ENCODE measurements around the gene CHRNA9.

Gene CHRNA9

GRCh38 chr4:40337523-40337922 lies 2.4 kb downstream of the CHRNA9 start:
- Mint-ChIP-seq H3K27ac (no peak overlapping the region), H3K36me3 (peaks cover 2% of the 10 kb centered on the region), H3K4me3 (no peak overlapping the region), H3K27me3 (peaks cover 9% of the 10 kb centered on the region), H3K9me3 (peaks cover 3% of the 10 kb centered on the region), H3K4me1 (no peaks in the 10 kb centered on the region)
- ATAC-seq (ENCODE audit: low read depth) (no peak), DNase-seq (ENCODE audit: low spot score in 2 of 2) (no peak)

- Mint-ChIP-seq H3K27me3 (peaks cover 11% of the 10 kb centered on the region), H3K36me3 (peaks cover 4% of the 10 kb centered on the region), H3K4me1 (no peaks in the 10 kb centered on the region), H3K4me3 (no peak overlapping the region), H3K9me3 (peaks cover 5% of the 10 kb centered on the region), H3K27ac (no peak overlapping the region)
- no peak for DNase-seq (ENCODE audit: low spot score in 2 of 2)
- ATAC-seq (ENCODE audit: low read depth) = no peak
Measured at GRCh38 chr4:40340030-40340429, 4.9 kb downstream of the CHRNA9 start.

GRCh38 chr4:40347472-40347871 lies 12.3 kb downstream of the CHRNA9 start:
- Mint-ChIP-seq H3K4me3 (no peak overlapping the region), H3K27ac (no peak overlapping the region), H3K9me3 (peaks cover 4% of the 10 kb centered on the region), H3K36me3 (peaks cover 3% of the 10 kb centered on the region), H3K4me1 (no peaks in the 10 kb centered on the region), H3K27me3 (peaks cover 3% of the 10 kb centered on the region)
- ATAC-seq (ENCODE audit: low read depth) (no peak), DNase-seq (ENCODE audit: low spot score in 2 of 2) (no peak)

- H3K36me3 Mint-ChIP-seq = no peaks in the 10 kb centered on the region
- DNase-seq (ENCODE audit: low spot score in 2 of 2) (no peak), ATAC-seq (ENCODE audit: low read depth) (no peak)
- H3K27ac Mint-ChIP-seq = no peak overlapping the region
- peaks cover 1% of the 10 kb centered on the region for H3K9me3 Mint-ChIP-seq
- H3K27me3 Mint-ChIP-seq = no peaks in the 10 kb centered on the region
- no peak overlapping the region for H3K4me3 Mint-ChIP-seq
- no peaks in the 10 kb centered on the region for H3K4me1 Mint-ChIP-seq
Measured at GRCh38 chr4:40348000-40348399, 12.9 kb downstream of the CHRNA9 start.

GRCh38 chr4:40349561-40350198 lies 14.5 kb downstream of the CHRNA9 start:
- no peak for ATAC-seq (ENCODE audit: low read depth)
- no peak for DNase-seq (ENCODE audit: low spot score in 2 of 2)
- no peaks in the 10 kb centered on the region for H3K27me3 Mint-ChIP-seq
- no peak overlapping the region for H3K4me3 Mint-ChIP-seq
- H3K4me1 Mint-ChIP-seq = no peaks in the 10 kb centered on the region
- peaks cover 1% of the 10 kb centered on the region for H3K9me3 Mint-ChIP-seq
- no peaks in the 10 kb centered on the region for H3K36me3 Mint-ChIP-seq
- no peak overlapping the region for H3K27ac Mint-ChIP-seq

GRCh38 chr4:40350627-40351227 lies 15.6 kb downstream of the CHRNA9 start:
- H3K4me3 Mint-ChIP-seq = no peak overlapping the region
- no peak for ATAC-seq (ENCODE audit: low read depth)

GRCh38 chr4:40354158-40354557 lies 19.0 kb downstream of the CHRNA9 start:
- Mint-ChIP-seq H3K27me3 (peaks cover 2% of the 10 kb centered on the region), H3K27ac (no peak overlapping the region), H3K4me3 (no peak overlapping the region), H3K36me3 (no peaks in the 10 kb centered on the region), H3K4me1 (no peaks in the 10 kb centered on the region), H3K9me3 (peaks cover 1% of the 10 kb centered on the region)
- no peak for DNase-seq (ENCODE audit: low spot score in 2 of 2)
- ATAC-seq (ENCODE audit: low read depth) = no peak

More at GRCh38 chr4:40350627-40351227, 15.6 kb downstream of the CHRNA9 start:
- H3K4me1 Mint-ChIP-seq = no peaks in the 10 kb centered on the region
- no peaks in the 10 kb centered on the region for H3K27me3 Mint-ChIP-seq
- no peak overlapping the region for H3K27ac Mint-ChIP-seq
- peaks cover 1% of the 10 kb centered on the region for H3K9me3 Mint-ChIP-seq
- DNase-seq (ENCODE audit: low spot score in 2 of 2) = no peak
- no peaks in the 10 kb centered on the region for H3K36me3 Mint-ChIP-seq

GRCh38 chr4:40355131-40355530 lies 20.0 kb downstream of the CHRNA9 start:
- DNase-seq (ENCODE audit: low spot score in 2 of 2) (no peak), ATAC-seq (ENCODE audit: low read depth) (no peak)
- H3K9me3 Mint-ChIP-seq = peaks cover 1% of the 10 kb centered on the region
- H3K27me3 Mint-ChIP-seq = peaks cover 2% of the 10 kb centered on the region
- no peaks in the 10 kb centered on the region for H3K4me1 Mint-ChIP-seq
- no peak overlapping the region for H3K27ac Mint-ChIP-seq
- no peaks in the 10 kb centered on the region for H3K36me3 Mint-ChIP-seq
- no peak overlapping the region for H3K4me3 Mint-ChIP-seq

GRCh38 chr4:40357738-40358137 lies 22.6 kb downstream of the CHRNA9 start:
- DNase-seq (ENCODE audit: low spot score in 2 of 2) = no peak
- Mint-ChIP-seq H3K4me1 (no peaks in the 10 kb centered on the region), H3K36me3 (no peaks in the 10 kb centered on the region), H3K4me3 (no peak overlapping the region), H3K27me3 (peaks cover 2% of the 10 kb centered on the region), H3K9me3 (no peaks in the 10 kb centered on the region), H3K27ac (no peak overlapping the region)
- ATAC-seq (ENCODE audit: low read depth) = no peak

GRCh38 chr4:40361338-40361737 lies 26.2 kb downstream of the CHRNA9 start:
- no peak for DNase-seq (ENCODE audit: low spot score in 2 of 2)
- Mint-ChIP-seq H3K9me3 (no peaks in the 10 kb centered on the region), H3K27me3 (peaks cover 2% of the 10 kb centered on the region), H3K36me3 (no peaks in the 10 kb centered on the region), H3K27ac (no peak overlapping the region), H3K4me3 (no peak overlapping the region), H3K4me1 (peaks cover 8% of the 10 kb centered on the region)
- no peak for ATAC-seq (ENCODE audit: low read depth)

GRCh38 chr4:40363382-40363920 lies 28.3 kb downstream of the CHRNA9 start:
- H3K9me3 Mint-ChIP-seq = no peaks in the 10 kb centered on the region
- no peak overlapping the region for H3K27ac Mint-ChIP-seq
- DNase-seq (ENCODE audit: low spot score in 2 of 2) (no peak), ATAC-seq (ENCODE audit: low read depth) (no peak)
- H3K36me3 Mint-ChIP-seq = no peaks in the 10 kb centered on the region
- H3K27me3 Mint-ChIP-seq = peaks cover 2% of the 10 kb centered on the region
- no peak overlapping the region for H3K4me3 Mint-ChIP-seq
- H3K4me1 Mint-ChIP-seq = peaks cover 8% of the 10 kb centered on the region

GRCh38 chr4:40363945-40364344 lies 28.8 kb downstream of the CHRNA9 start:
- DNase-seq (ENCODE audit: low spot score in 2 of 2) (no peak), ATAC-seq (ENCODE audit: low read depth) (no peak)
- Mint-ChIP-seq H3K27ac (no peak overlapping the region), H3K36me3 (no peaks in the 10 kb centered on the region), H3K4me3 (no peak overlapping the region), H3K9me3 (no peaks in the 10 kb centered on the region), H3K27me3 (peaks cover 2% of the 10 kb centered on the region), H3K4me1 (peaks cover 8% of the 10 kb centered on the region)

- H3K9me3 Mint-ChIP-seq = no peaks in the 10 kb centered on the region
- H3K4me1 Mint-ChIP-seq = peaks cover 8% of the 10 kb centered on the region
- DNase-seq (ENCODE audit: low spot score in 2 of 2) (no peak), ATAC-seq (ENCODE audit: low read depth) (no peak)
- H3K27ac Mint-ChIP-seq = no peak overlapping the region
- no peaks in the 10 kb centered on the region for H3K36me3 Mint-ChIP-seq
- H3K4me3 Mint-ChIP-seq = no peak overlapping the region
- peaks cover 2% of the 10 kb centered on the region for H3K27me3 Mint-ChIP-seq
Measured at GRCh38 chr4:40365766-40366165, 30.6 kb downstream of the CHRNA9 start.

GRCh38 chr4:40367451-40367850 lies 32.3 kb downstream of the CHRNA9 start:
- no peaks in the 10 kb centered on the region for H3K36me3 Mint-ChIP-seq
- no peaks in the 10 kb centered on the region for H3K9me3 Mint-ChIP-seq
- no peak overlapping the region for H3K27ac Mint-ChIP-seq
- H3K4me1 Mint-ChIP-seq = peaks cover 8% of the 10 kb centered on the region
- DNase-seq (ENCODE audit: low spot score in 2 of 2) (no peak), ATAC-seq (ENCODE audit: low read depth) (no peak)
- no peak overlapping the region for H3K4me3 Mint-ChIP-seq
- peaks cover 2% of the 10 kb centered on the region for H3K27me3 Mint-ChIP-seq

Measured in memory B cell (primary cell).